Colonic mucosa (tissue), 4 donors: ENCODE results near the gene DPP6. TPM values are rescaled to one million over a fixed set of nuclear protein-coding genes. Genes with fewer than 3 reads are reported as not detected.

ENCODE experiments used
- DNase-seq: peaks from one replicate; pipeline ENCODE4 v3.0.0-alpha.2; 2020
- H3K27ac ChIP-seq: fragments of 200-600 bp; one replicate; pipeline ENCODE4 v1.8.0; 2021
- H3K27me3 ChIP-seq: fragments of 200-600 bp; one replicate; pipeline ENCODE4 v1.8.0; 2021
- H3K36me3 ChIP-seq: fragments of 200-600 bp; one replicate; pipeline ENCODE4 v1.8.0; 2021
- H3K4me1 ChIP-seq: fragments of 200-600 bp; one replicate; pipeline ENCODE4 v1.8.0; 2021; ENCODE audit warnings: mild to moderate bottlenecking
- H3K4me3 ChIP-seq: fragments of 200-600 bp; one replicate; pipeline ENCODE4 v1.8.0; 2021
- H3K9ac ChIP-seq, 2 donors: one replicate each; pipeline ENCODE4 v1.7.0; 2013; ENCODE audit warnings: control low read depth in 2 of 2, low read depth in 2 of 2, low read length in 2 of 2
- H3K9me3 ChIP-seq: fragments of 200-600 bp; one replicate; pipeline ENCODE4 v1.8.0; 2021
- intact Hi-C: fragments of 100-400 bp; cut with DNase I; formaldehyde crosslinking; loops from one replicate; pipeline ENCODE4 v1.14.1; 2022
- total RNA-seq, 2 donors: library from RNA; stranded (reverse); fragmentation: NEBNext Ultra II Directional in 1 of 2; extraction: Animal tissue kit (Norgen Biotek cat#: 25700) in 1 of 2; gene quantifications; one replicate each; pipeline ENCODE4 v1.2.1, GENCODE V29; 2021
- TF ChIP-seq, protein P1 (sequence below): fragments of 200-600 bp; IDR thresholded peaks from one replicate; pipeline ENCODE4 v1.8.0; 2022; ENCODE audit warnings: antibody characterized with exemption, mild to moderate bottlenecking
- donor health status: healthy.
- donor health status: DM: no; HTN: no; CAD: no.
- donor health status: DM: no; HTN: no; CAD: no.

The DPP6 gene
- total RNA-seq, 2 donors from 2014 or later = 0.17 to 3.9 TPM

GRCh38 chr7:154584352-154585252, 532.4 kb downstream of the DPP6 start:
- intact Hi-C loops = no loop called here

GRCh38 chr7:154587792-154588191, 535.6 kb downstream of the DPP6 start:
- intact Hi-C loops = no loop called here
- TF ChIP-seq, protein P1, sequence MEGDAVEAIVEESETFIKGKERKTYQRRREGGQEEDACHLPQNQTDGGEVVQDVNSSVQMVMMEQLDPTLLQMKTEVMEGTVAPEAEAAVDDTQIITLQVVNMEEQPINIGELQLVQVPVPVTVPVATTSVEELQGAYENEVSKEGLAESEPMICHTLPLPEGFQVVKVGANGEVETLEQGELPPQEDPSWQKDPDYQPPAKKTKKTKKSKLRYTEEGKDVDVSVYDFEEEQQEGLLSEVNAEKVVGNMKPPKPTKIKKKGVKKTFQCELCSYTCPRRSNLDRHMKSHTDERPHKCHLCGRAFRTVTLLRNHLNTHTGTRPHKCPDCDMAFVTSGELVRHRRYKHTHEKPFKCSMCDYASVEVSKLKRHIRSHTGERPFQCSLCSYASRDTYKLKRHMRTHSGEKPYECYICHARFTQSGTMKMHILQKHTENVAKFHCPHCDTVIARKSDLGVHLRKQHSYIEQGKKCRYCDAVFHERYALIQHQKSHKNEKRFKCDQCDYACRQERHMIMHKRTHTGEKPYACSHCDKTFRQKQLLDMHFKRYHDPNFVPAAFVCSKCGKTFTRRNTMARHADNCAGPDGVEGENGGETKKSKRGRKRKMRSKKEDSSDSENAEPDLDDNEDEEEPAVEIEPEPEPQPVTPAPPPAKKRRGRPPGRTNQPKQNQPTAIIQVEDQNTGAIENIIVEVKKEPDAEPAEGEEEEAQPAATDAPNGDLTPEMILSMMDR = no peak
- no peak overlapping the region for H3K9ac ChIP-seq
- H3K9me3 ChIP-seq = no peaks in the 10 kb centered on the region
- H3K36me3 ChIP-seq = no peaks in the 10 kb centered on the region
- H3K4me1 ChIP-seq = no peaks in the 10 kb centered on the region
- no peaks in the 10 kb centered on the region for H3K27me3 ChIP-seq
- DNase-seq = no peak
- no peak overlapping the region for H3K27ac ChIP-seq
- H3K4me3 ChIP-seq = no peak overlapping the region

More at GRCh38 chr7:154584352-154585252, 532.4 kb downstream of the DPP6 start:
- no peak for DNase-seq
- Histone ChIP-seq H3K9ac (no peak overlapping the region), H3K36me3 (no peaks in the 10 kb centered on the region), H3K27ac (no peak overlapping the region), H3K9me3 (no peaks in the 10 kb centered on the region), H3K4me3 (no peak overlapping the region), H3K4me1 (no peaks in the 10 kb centered on the region), H3K27me3 (no peaks in the 10 kb centered on the region)
- TF ChIP-seq, protein P1 = no peak

DNA sequence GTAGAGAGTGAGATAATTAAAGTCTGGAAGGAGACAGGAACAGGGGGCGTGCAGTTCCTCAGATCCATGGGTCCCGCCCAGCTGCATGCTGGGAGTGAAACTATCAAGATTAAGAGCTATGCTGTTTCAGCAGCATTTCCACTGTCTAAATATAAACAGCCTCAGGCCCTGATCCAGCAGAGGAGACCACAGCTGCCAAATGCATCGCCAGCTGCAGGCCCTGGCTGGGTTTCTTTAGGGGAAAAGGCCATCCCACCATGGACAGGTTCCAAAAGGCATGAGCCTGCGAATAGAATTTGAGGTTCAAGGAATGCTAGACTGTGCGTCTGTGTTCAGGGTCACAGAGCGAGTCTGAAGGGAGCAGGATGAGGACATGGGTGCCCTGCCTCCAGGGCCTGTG, 539.3 kb downstream of the DPP6 start:
- H3K4me1 ChIP-seq = no peaks in the 10 kb centered on the region
- H3K27ac ChIP-seq = no peak overlapping the region
- intact Hi-C loops = no loop called here
- H3K9me3 ChIP-seq = no peaks in the 10 kb centered on the region
- no peaks in the 10 kb centered on the region for H3K36me3 ChIP-seq
- no peaks in the 10 kb centered on the region for H3K27me3 ChIP-seq
- H3K4me3 ChIP-seq = no peak overlapping the region
- TF ChIP-seq, protein P1 = no peak
- no peak overlapping the region for H3K9ac ChIP-seq
- no peak for DNase-seq

- DNase-seq = no peak
- Histone ChIP-seq H3K27ac (no peak overlapping the region), H3K4me1 (no peaks in the 10 kb centered on the region), H3K36me3 (no peaks in the 10 kb centered on the region), H3K27me3 (no peaks in the 10 kb centered on the region), H3K9ac (no peak overlapping the region), H3K9me3 (no peaks in the 10 kb centered on the region), H3K4me3 (no peak overlapping the region)
- TF ChIP-seq, protein P1 = no peak
- intact Hi-C loops = no loop called here
Observed at GRCh38 chr7:154592388-154592787, 540.2 kb downstream of the DPP6 start.

GRCh38 chr7:154598396-154598795, 546.2 kb downstream of the DPP6 start:
- no peak for DNase-seq
- Histone ChIP-seq H3K4me1 (no peaks in the 10 kb centered on the region), H3K9me3 (no peaks in the 10 kb centered on the region), H3K36me3 (no peaks in the 10 kb centered on the region), H3K4me3 (no peak overlapping the region), H3K27ac (no peak overlapping the region), H3K27me3 (no peaks in the 10 kb centered on the region), H3K9ac (no peak overlapping the region)
- TF ChIP-seq, protein P1 = no peak
- intact Hi-C loops = no loop called here
